Omental fat pad (tissue), 4 donors: ENCODE results near the gene ARPP19. TPM values are rescaled to one million over a fixed set of nuclear protein-coding genes. Genes with fewer than 3 reads are reported as not detected.

Experiments
- ATAC-seq: fragments of 150-250 bp; one replicate; pipeline ENCODE4 v1.9.1; 2016; ENCODE audit warnings: mild to moderate bottlenecking, moderate library complexity; ENCODE audit not compliant: low FRiP score
- DNase-seq: peaks from one replicate; pipeline ENCODE4 v3.0.0-alpha.2; 2019; ENCODE audit warnings: low spot score
- total RNA-seq, 4 donors: library from RNA; depleted of rRNA; stranded (reverse); fragments of >200 nt; gene quantifications; one replicate each; pipeline ENCODE4 v1.1.0, GENCODE V29; 2016
- TF ChIP-seq, protein P1 (sequence below), 3 donors: fragments of 450-650 bp; IDR thresholded peaks; one replicate each; pipeline ENCODE4 v1.5.1; 2016 to 2017; ENCODE audit warnings: antibody characterized with exemption in 3 of 3, mild to moderate bottlenecking in 3 of 3, moderate library complexity in 2 of 3

The ARPP19 gene
- total RNA-seq, 4 donors from 2014 or later: 105 to 144 (median 131) TPM

DNA sequence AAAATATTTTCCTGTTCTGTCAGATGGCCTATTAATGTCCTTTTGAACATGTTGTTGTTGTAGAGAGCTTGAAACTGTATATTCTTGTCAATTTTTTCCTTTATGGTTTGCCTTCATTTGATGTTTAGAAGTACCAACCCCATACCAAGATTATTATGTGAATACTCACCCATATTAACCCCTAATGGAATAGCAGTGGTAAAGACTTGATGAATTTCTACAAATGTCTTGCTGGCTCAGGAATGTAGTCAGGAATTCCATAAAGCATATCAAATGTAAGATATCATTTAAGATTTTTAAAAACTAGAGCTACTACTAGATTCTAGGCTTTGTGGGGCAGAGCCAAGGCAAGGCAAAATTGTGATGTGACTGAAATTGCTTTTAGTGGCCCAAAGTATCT, 70.1 kb downstream of the ARPP19 start:
- TF ChIP-seq, protein P1, sequence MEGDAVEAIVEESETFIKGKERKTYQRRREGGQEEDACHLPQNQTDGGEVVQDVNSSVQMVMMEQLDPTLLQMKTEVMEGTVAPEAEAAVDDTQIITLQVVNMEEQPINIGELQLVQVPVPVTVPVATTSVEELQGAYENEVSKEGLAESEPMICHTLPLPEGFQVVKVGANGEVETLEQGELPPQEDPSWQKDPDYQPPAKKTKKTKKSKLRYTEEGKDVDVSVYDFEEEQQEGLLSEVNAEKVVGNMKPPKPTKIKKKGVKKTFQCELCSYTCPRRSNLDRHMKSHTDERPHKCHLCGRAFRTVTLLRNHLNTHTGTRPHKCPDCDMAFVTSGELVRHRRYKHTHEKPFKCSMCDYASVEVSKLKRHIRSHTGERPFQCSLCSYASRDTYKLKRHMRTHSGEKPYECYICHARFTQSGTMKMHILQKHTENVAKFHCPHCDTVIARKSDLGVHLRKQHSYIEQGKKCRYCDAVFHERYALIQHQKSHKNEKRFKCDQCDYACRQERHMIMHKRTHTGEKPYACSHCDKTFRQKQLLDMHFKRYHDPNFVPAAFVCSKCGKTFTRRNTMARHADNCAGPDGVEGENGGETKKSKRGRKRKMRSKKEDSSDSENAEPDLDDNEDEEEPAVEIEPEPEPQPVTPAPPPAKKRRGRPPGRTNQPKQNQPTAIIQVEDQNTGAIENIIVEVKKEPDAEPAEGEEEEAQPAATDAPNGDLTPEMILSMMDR (IDR thresholded peaks at IDR 0.05): no peak
- ATAC-seq: no peak
- no peak for DNase-seq

Other genes starting within 250 kb of the ARPP19 start
- gene MYO5A, start 40.1 kb downstream of the ARPP19 start, total RNA-seq: 10 to 100 TPM; 45.5 to 81.6 (median 65.5) TPM
- 100 to 1,000 TPM in 1 of 4 donors, 10 to 100 TPM in 3; 43.4 to 123 (median 72.2) TPM for gene ATOSA, start 110.4 kb upstream of the ARPP19 start, total RNA-seq
- under 1 TPM in 1 of 4 donors, not detected in 3; 0.38 TPM for gene ONECUT1, start 221.3 kb upstream of the ARPP19 start, total RNA-seq